IMR-90 (cell line): ENCODE data around the gene SARS1. TPM values are rescaled to one million over a fixed set of nuclear protein-coding genes. Genes with fewer than 3 reads are reported as not detected.
A peak's percentile ranks its signal among the peaks of the same experiment; 100 is the strongest.

Experiments used
- ATAC-seq: fragments of 200-7000 bp; cut with Tn5 transposase; 2 replicates; pipeline ENCODE4 v1.9.1; 2020; ENCODE audit warnings: low read depth, mild to moderate bottlenecking, moderate library complexity
- BruUV-seq: library from RNA; stranded (reverse); fragments of 400-500 nt; replicated peaks from 2 replicates; lab custom pipeline; 2021; lab: Mats Ljungman, UMichigan
- CTCF ChIA-PET: fragments of 300-600 bp; formaldehyde crosslinking; extraction: SDS; loops from one replicate; lab custom pipeline; 2021; ENCODE audit warnings: antibody characterized with exemption; lab: Yijun Ruan, JAX
- POLR2A ChIA-PET: fragments of 300-600 bp; sonication (Branson Sonifier 250); formaldehyde crosslinking; loops from one replicate; lab custom pipeline; 2022; ENCODE audit warnings: antibody characterized with exemption; ENCODE audit not compliant: unreplicated experiment; lab: Charles Lee
- DNase-seq: peaks from one replicate; pipeline ENCODE4 v3.0.0; 2013
- H2AFZ ChIP-seq: replicated peaks from 2 replicates; pipeline ENCODE3; 2013; ENCODE audit warnings: low read length, mild to moderate bottlenecking; ENCODE audit not compliant: poor library complexity
- H2AK5ac ChIP-seq: 2 replicates; pipeline ENCODE4 v1.6.1; 2013; ENCODE audit warnings: low read depth, low read length, inconsistent platforms
- H2AK9ac ChIP-seq: replicated peaks from 2 replicates; pipeline ENCODE3; 2013; ENCODE audit warnings: mild to moderate bottlenecking, low read depth, low read length, moderate library complexity; ENCODE audit not compliant: poor library complexity
- H2BK120ac ChIP-seq: 2 replicates; pipeline ENCODE4 v1.6.1; 2013; ENCODE audit warnings: low read depth, low read length, inconsistent platforms
- H2BK15ac ChIP-seq: 3 replicates; pipeline ENCODE4 v1.6.1; 2013; ENCODE audit warnings: low read depth, low read length, inconsistent platforms
- H2BK20ac ChIP-seq: 2 replicates; pipeline ENCODE4 v1.6.1; 2013; ENCODE audit warnings: low read depth, mild to moderate bottlenecking, inconsistent platforms, low read length, moderate library complexity
- H2BK5ac ChIP-seq: 2 replicates; pipeline ENCODE4 v1.6.1; 2013; ENCODE audit warnings: mild to moderate bottlenecking, low read depth, low read length, inconsistent platforms; ENCODE audit not compliant: poor library complexity, severe bottlenecking
- H3K14ac ChIP-seq: replicated peaks from 2 replicates; pipeline ENCODE4 v1.6.1; 2013; ENCODE audit warnings: low read depth, low read length, inconsistent platforms
- H3K18ac ChIP-seq: 2 replicates; pipeline ENCODE4 v1.6.1; 2013; ENCODE audit warnings: low read depth, low read length, control low read depth
- H3K23ac ChIP-seq: 2 replicates; pipeline ENCODE4 v1.6.1; 2013; ENCODE audit warnings: low read depth, low read length, inconsistent platforms
- H3K27ac ChIP-seq: 2 replicates; pipeline ENCODE4 v1.5.1; 2013; ENCODE audit warnings: mild to moderate bottlenecking, control low read depth, low read length; ENCODE audit not compliant: insufficient read depth
- H3K27me3 ChIP-seq: 2 replicates; pipeline ENCODE4 v1.6.1; 2013; ENCODE audit warnings: low read length; ENCODE audit not compliant: control insufficient read depth, insufficient read depth
- H3K36me3 ChIP-seq: 2 replicates; pipeline ENCODE4 v1.6.1; 2013; ENCODE audit warnings: low read length, mixed read lengths; ENCODE audit not compliant: control insufficient read depth, insufficient read depth
- H3K4ac ChIP-seq: 2 replicates; pipeline ENCODE4 v1.6.1; 2013; ENCODE audit warnings: low read depth, low read length, inconsistent platforms
- H3K4me1 ChIP-seq: 2 replicates; pipeline ENCODE4 v1.6.1; 2013; ENCODE audit warnings: low read length, mixed read lengths; ENCODE audit not compliant: control insufficient read depth, insufficient read depth
- H3K4me2 ChIP-seq: 2 replicates; pipeline ENCODE4 v1.6.1; 2013; ENCODE audit warnings: low read depth, mild to moderate bottlenecking, control low read depth, low read length, moderate library complexity
- H3K4me3 ChIP-seq: 2 replicates; pipeline ENCODE4 v1.5.1; 2013; ENCODE audit warnings: low read depth, mild to moderate bottlenecking, control low read depth, low read length, moderate library complexity; ENCODE audit not compliant: insufficient read depth
- H3K56ac ChIP-seq: 2 replicates; pipeline ENCODE4 v1.6.1; 2013; ENCODE audit warnings: low read length, inconsistent platforms; ENCODE audit not compliant: insufficient read depth; ENCODE audit errors: extremely low read depth
- H3K79me1 ChIP-seq, 2 experiments: 2 replicates each; pipeline ENCODE4 v1.6.1; 2013; ENCODE audit warnings: low read length in 2 of 2, inconsistent platforms in 1 of 2, low read depth in 1 of 2
- H3K9ac ChIP-seq: 2 replicates; pipeline ENCODE4 v1.6.1; 2013; ENCODE audit warnings: low read depth, low read length, control low read depth
- H3K9me1 ChIP-seq: 2 replicates; pipeline ENCODE4 v1.6.1; 2013; ENCODE audit warnings: low read length, inconsistent platforms; ENCODE audit not compliant: insufficient read depth
- H3K9me3 ChIP-seq: 2 replicates; pipeline ENCODE4 v1.6.1; 2013; ENCODE audit warnings: low read length; ENCODE audit not compliant: control insufficient read depth, insufficient read depth
- H4K20me1 ChIP-seq: 2 replicates; pipeline ENCODE4 v1.6.1; 2013; ENCODE audit warnings: low read length, inconsistent platforms; ENCODE audit not compliant: insufficient read depth
- H4K5ac ChIP-seq: 2 replicates; pipeline ENCODE4 v1.6.1; 2013; ENCODE audit warnings: mild to moderate bottlenecking, low read depth, low read length, control low read depth
- H4K8ac ChIP-seq, 2 experiments: 2 replicates each; pipeline ENCODE4 v1.6.1; 2013; ENCODE audit warnings: low read depth in 2 of 2, low read length in 2 of 2, control low read depth in 1 of 2, inconsistent platforms in 1 of 2
- H4K91ac ChIP-seq: 2 replicates; pipeline ENCODE4 v1.6.1; 2013; ENCODE audit warnings: low read depth, low read length, inconsistent platforms; ENCODE audit not compliant: insufficient read depth
- CEBPB ChIP-seq: IDR thresholded peaks from 2 replicates; pipeline ENCODE4 v1.6.1; 2012; ENCODE audit warnings: low read depth, low read length, improper control_type of control experiment
- MAFK ChIP-seq: IDR thresholded peaks from 2 replicates; pipeline ENCODE4 v1.6.1; 2012; ENCODE audit warnings: low read depth, low read length, improper control_type of control experiment
- MAZ ChIP-seq: IDR thresholded peaks from 2 replicates; pipeline ENCODE4 v1.6.1; 2012; ENCODE audit warnings: low read depth, mild to moderate bottlenecking, low read length, improper control_type of control experiment, moderate library complexity, borderline replicate concordance
- MXI1 ChIP-seq: IDR thresholded peaks from 2 replicates; pipeline ENCODE4 v1.6.1; 2012; ENCODE audit warnings: low read depth, mild to moderate bottlenecking, low read length, moderate library complexity, borderline replicate concordance
- NFE2L2 ChIP-seq: fragments of 150-350 bp; IDR thresholded peaks from 2 replicates; pipeline ENCODE4 v1.6.1; 2016; ENCODE audit warnings: low read depth, mild to moderate bottlenecking, low read length
- POLR2A ChIP-seq: IDR thresholded peaks from 2 replicates; pipeline ENCODE4 v1.6.1; 2012; ENCODE audit warnings: mild to moderate bottlenecking, low read depth, low read length
- RFX5 ChIP-seq: IDR thresholded peaks from 2 replicates; pipeline ENCODE4 v1.8.0; 2012; ENCODE audit warnings: low read depth, mild to moderate bottlenecking, low read length, moderate library complexity
- SMC3 ChIP-seq: fragments of 150-350 bp; IDR thresholded peaks from 2 replicates; pipeline ENCODE4 v1.6.1; 2016; ENCODE audit warnings: low read depth, mild to moderate bottlenecking, antibody characterized with exemption, low read length, moderate library complexity
- WGBS, 2 experiments: methylation state at CpG; one replicate each; pipeline versions ENCODE4 v1.1.5 to v1.1.7; 2013; ENCODE audit warnings: missing lambda C conversion rate in 2 of 2; ENCODE audit not compliant: insufficient read length in 1 of 2; ENCODE audit errors: extremely low coverage in 2 of 2; 5-methylcytosine and 5-hydroxymethylcytosine counted together
- dilution Hi-C: fragments of 300-500 bp; cut with HindIII; formaldehyde crosslinking; loops from one replicate; pipeline ENCODE4 v1.14.3; 2018; ENCODE audit warnings: low sequenced_read_pairs; ENCODE audit not compliant: unreplicated experiment
- in situ Hi-C: fragments of 300-500 bp; cut with MboI; formaldehyde crosslinking; loops from 3 replicates; pipeline ENCODE4 v1.14.3; 2019; ENCODE audit warnings: low sequenced_read_pairs, inconsistent platforms, mixed read lengths
- intact Hi-C: fragments of 100-400 bp; cut with micrococcal nuclease; formaldehyde crosslinking; loops from 2 replicates; pipeline ENCODE4 v1.10.0; 2022
- polyA plus RNA-seq, 3 experiments: library from polyadenylated mRNA; depleted of rRNA; stranded (reverse); fragments of >200 nt; gene quantifications; 2 replicates each; pipeline ENCODE4 v1.2.3, GENCODE V29; 2012; ENCODE audit warnings: low replicate concordance in 1 of 3
- total RNA-seq: library from RNA; depleted of rRNA; stranded (reverse); fragments of >200 nt; gene quantifications from 2 replicates; pipeline ENCODE4 v1.2.3, GENCODE V29; 2012
- TF ChIP-seq, protein P1 (sequence below): fragments of 150-350 bp; IDR thresholded peaks from 2 replicates; pipeline ENCODE4 v1.6.1; 2016; ENCODE audit warnings: low read depth, mild to moderate bottlenecking, low read length, moderate library complexity, borderline replicate concordance

Gene SARS1
- total and polyA plus RNA-seq, 2 of the 4 experiments (the other 2 are of a cell fraction): 231 to 348 TPM

DNA sequence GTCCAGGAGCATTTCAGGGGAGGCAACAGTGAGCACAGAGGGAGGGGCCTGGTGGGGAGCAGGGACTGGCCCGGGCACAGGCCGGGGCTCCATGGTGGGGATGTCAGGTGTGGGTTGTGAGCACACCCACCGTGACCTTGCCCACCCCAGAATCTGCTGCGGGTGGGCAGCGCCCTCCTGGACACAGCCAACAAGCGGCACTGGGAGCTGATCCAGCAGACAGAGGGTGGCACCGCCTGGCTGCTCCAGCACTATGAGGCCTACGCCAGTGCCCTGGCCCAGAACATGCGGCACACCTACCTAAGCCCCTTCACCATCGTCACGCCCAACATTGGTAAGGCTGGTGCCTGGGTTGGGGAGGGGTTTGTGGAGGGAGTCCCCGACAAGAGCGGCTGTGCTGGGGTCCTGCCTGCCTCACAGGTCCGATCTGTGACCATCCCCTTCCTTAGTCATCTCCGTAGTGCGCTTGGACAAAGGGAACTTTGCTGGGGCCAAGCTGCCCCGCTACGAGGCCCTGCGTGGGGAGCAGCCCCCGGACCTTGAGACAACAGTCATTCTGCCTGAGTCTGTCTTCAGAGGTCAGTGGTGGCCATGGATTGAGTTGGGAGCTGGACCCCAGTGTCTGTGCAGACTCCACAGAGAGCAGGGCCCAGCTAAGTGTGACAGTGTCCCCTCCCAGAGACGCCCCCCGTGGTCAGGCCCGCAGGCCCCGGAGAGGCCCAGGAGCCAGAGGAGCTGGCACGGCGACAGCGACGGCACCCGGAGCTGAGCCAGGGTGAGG is 54.9 kb downstream of the SARS1 start:
- H3K4me2 ChIP-seq: no peak overlapping the region
- H2AK9ac ChIP-seq: peak overlapping the region; percentile 65
- H3K27me3 ChIP-seq: no peaks in the 10 kb centered on the region
- H3K36me3 ChIP-seq: peaks cover 2% of the 10 kb centered on the region; the same call in 1 of the 2 replicates
- H3K4me1 ChIP-seq: no peaks in the 10 kb centered on the region
- 88% methylated on average over 11 of the region's 29 CpGs; no CpG with 5 or more reads in 1 of the 2 experiments for WGBS, 2 experiments
- no peaks in the 10 kb centered on the region for H4K20me1 ChIP-seq
- no peak overlapping the region for H3K4ac ChIP-seq
- POLR2A ChIA-PET: no interaction called here
- in situ Hi-C loops: loop anchor here (10.0 kb wide), 1 partner anchor 266 kb away; the partner anchor contains the start of gene GPR61
- peaks cover 2% of the 10 kb centered on the region; the same call in 1 of the 2 replicates for H3K9me3 ChIP-seq
- no peak overlapping the region; the same call in 1 of the 2 replicates for H2AK5ac ChIP-seq
- H3K4me3 ChIP-seq: no peak overlapping the region
- no peak overlapping the region for H4K91ac ChIP-seq
- H3K18ac ChIP-seq: no peak overlapping the region
- no TSS peak for BruUV-seq
- no peaks in the 10 kb centered on the region for H3K9me1 ChIP-seq
- H3K27ac ChIP-seq: no peak overlapping the region
- H3K9ac ChIP-seq: no peak overlapping the region
- CTCF ChIA-PET: no interaction called here
- H3K79me1 ChIP-seq: no peaks in the 10 kb centered on the region
- dilution Hi-C loops: no loop called here
- H3K14ac ChIP-seq: no peak overlapping the region
- H2BK15ac ChIP-seq: no peak overlapping the region
- DNase-seq: no peak
- no peak overlapping the region for H2BK5ac ChIP-seq
- no peak overlapping the region for H3K56ac ChIP-seq
- no peak overlapping the region for H2AFZ ChIP-seq
- intact Hi-C loops: no loop called here
- H2BK20ac ChIP-seq: no peak overlapping the region
- no peak overlapping the region for H4K8ac ChIP-seq
- H4K5ac ChIP-seq: no peak overlapping the region
- ATAC-seq: no peak
- no peak overlapping the region for H2BK120ac ChIP-seq
- no peak for TF ChIP-seq NFE2L2
- no peak for TF ChIP-seq RFX5
- no peak for TF ChIP-seq CEBPB
- TF ChIP-seq, protein P1, sequence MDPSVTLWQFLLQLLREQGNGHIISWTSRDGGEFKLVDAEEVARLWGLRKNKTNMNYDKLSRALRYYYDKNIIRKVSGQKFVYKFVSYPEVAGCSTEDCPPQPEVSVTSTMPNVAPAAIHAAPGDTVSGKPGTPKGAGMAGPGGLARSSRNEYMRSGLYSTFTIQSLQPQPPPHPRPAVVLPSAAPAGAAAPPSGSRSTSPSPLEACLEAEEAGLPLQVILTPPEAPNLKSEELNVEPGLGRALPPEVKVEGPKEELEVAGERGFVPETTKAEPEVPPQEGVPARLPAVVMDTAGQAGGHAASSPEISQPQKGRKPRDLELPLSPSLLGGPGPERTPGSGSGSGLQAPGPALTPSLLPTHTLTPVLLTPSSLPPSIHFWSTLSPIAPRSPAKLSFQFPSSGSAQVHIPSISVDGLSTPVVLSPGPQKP: no peak
- no peak for TF ChIP-seq MXI1
- no peak for TF ChIP-seq SMC3
- TF ChIP-seq POLR2A: no peak
- TF ChIP-seq MAFK: no peak
- no peak for TF ChIP-seq MAZ
- no peak overlapping the region for H3K23ac ChIP-seq
